Measurements from ENCODE around the gene ENO3. TPM values are rescaled to one million over a fixed set of nuclear protein-coding genes. Genes with fewer than 3 reads are reported as not detected.

Gene ENO3
- total and polyA plus RNA-seq, 10 of the 15 experiments (the other 5 are each of a cell fraction or from before 2014, with no cell fraction given) = 6.8 to 28.4 (median 17.0) TPM

- TF ChIP-seq CEBPB (IDR thresholded peaks at IDR 0.05; ENCODE audit: borderline replicate concordance in 1 of 2, low read depth in 2 of 2, low read length in 2 of 2) (no peak), LARP7 (IDR thresholded peaks at IDR 0.05) (no peak), GABPA (IDR thresholded peaks at IDR 0.05; ENCODE audit: low read depth) (no peak), ZNF592 (IDR thresholded peaks at IDR 0.05) (no peak), RBBP5 (conservative IDR thresholded peaks at IDR 0.05) (no peak), FOXK2 (IDR thresholded peaks at IDR 0.05) (no peak), NFIC (IDR thresholded peaks at IDR 0.05; ENCODE audit: low read depth, low read length) (no peak), MEF2A (IDR thresholded peaks at IDR 0.05; ENCODE audit: insufficient read depth, low read depth, low read length) (no peak), ZSCAN29 (IDR thresholded peaks at IDR 0.05) (no peak), ZZZ3 (IDR thresholded peaks at IDR 0.05; ENCODE audit: control insufficient read depth, insufficient read length, low read depth) (no peak)
- TF ChIP-seq, protein P1, sequence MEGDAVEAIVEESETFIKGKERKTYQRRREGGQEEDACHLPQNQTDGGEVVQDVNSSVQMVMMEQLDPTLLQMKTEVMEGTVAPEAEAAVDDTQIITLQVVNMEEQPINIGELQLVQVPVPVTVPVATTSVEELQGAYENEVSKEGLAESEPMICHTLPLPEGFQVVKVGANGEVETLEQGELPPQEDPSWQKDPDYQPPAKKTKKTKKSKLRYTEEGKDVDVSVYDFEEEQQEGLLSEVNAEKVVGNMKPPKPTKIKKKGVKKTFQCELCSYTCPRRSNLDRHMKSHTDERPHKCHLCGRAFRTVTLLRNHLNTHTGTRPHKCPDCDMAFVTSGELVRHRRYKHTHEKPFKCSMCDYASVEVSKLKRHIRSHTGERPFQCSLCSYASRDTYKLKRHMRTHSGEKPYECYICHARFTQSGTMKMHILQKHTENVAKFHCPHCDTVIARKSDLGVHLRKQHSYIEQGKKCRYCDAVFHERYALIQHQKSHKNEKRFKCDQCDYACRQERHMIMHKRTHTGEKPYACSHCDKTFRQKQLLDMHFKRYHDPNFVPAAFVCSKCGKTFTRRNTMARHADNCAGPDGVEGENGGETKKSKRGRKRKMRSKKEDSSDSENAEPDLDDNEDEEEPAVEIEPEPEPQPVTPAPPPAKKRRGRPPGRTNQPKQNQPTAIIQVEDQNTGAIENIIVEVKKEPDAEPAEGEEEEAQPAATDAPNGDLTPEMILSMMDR (IDR thresholded peaks at IDR 0.05 in 2 of 3, conservative IDR thresholded peaks at IDR 0.05 in 1 of 3; ENCODE audit: control insufficient read depth in 2 of 3, extremely low read depth in 1 of 3, insufficient read depth in 1 of 3, low read depth in 3 of 3, low read length in 3 of 3) = no peak
- TF ChIP-seq, protein P2, sequence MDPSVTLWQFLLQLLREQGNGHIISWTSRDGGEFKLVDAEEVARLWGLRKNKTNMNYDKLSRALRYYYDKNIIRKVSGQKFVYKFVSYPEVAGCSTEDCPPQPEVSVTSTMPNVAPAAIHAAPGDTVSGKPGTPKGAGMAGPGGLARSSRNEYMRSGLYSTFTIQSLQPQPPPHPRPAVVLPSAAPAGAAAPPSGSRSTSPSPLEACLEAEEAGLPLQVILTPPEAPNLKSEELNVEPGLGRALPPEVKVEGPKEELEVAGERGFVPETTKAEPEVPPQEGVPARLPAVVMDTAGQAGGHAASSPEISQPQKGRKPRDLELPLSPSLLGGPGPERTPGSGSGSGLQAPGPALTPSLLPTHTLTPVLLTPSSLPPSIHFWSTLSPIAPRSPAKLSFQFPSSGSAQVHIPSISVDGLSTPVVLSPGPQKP (IDR thresholded peaks at IDR 0.05; ENCODE audit: low read depth, low read length) = no peak
- no peak overlapping the region for H3K9ac ChIP-seq (ENCODE audit: control insufficient read depth, insufficient read depth, low read length)
- ChIA-PET POLR2A (interaction anchor here (1.2 kb wide), 1 partner anchor 20 kb away, joined by 3 read pairs; the partner anchor contains the start of genes RNF167 and SLC25A11), SMC1A (ENCODE audit: uncharacterized antibody, unreplicated experiment) (interaction anchor here (0.9 kb wide), 1 partner anchor 19 kb away, joined by 3 read pairs; no protein-coding TSS in a partner anchor), CTCF (interaction anchor here (1.3 kb wide), 1 partner anchor 11 kb away, joined by 4 read pairs; no protein-coding TSS in a partner anchor), RAD21 (ENCODE audit: unreplicated experiment) (interaction anchor here (1.8 kb wide), 1 partner anchor 11 kb away, joined by 4 read pairs; no protein-coding TSS in a partner anchor)
- no peak overlapping the region for H3K27ac ChIP-seq (ENCODE audit: control insufficient read depth, insufficient read depth)
- 91% methylated on average over 10 of the region's 10 CpGs for WGBS (ENCODE audit: insufficient coverage, insufficient replicate concordance, low lambda C conversion rate, missing lambda C conversion rate)
- intact Hi-C loops (cut with micrococcal nuclease; ENCODE audit: unreplicated experiment) = no loop called here
- H3K36me3 ChIP-seq (ENCODE audit: control insufficient read depth in 2 of 2, insufficient read depth in 2 of 2, low read length in 1 of 2) = no peaks in the 10 kb centered on the region
- H3K4me1 ChIP-seq (ENCODE audit: control insufficient read depth, insufficient read depth, low read length) = no peaks in the 10 kb centered on the region
- no peak for FAIRE-seq
- no peak overlapping the region for H3K4me3 ChIP-seq
- no TSS peak for BruUV-seq (replicated peaks)
- in situ Hi-C loops (cut with MboI) = no loop called here
- H3K4me2 ChIP-seq (ENCODE audit: control insufficient read depth, insufficient read depth) = no peak overlapping the region
- DNase-seq (ENCODE audit: low read depth, low spot score) = no peak
- no peaks in the 10 kb centered on the region for H3K79me2 ChIP-seq (ENCODE audit: control insufficient read depth, insufficient read depth, low read length)
- H3K27me3 ChIP-seq (replicated peaks in 1 of 2; ENCODE audit: control insufficient read depth in 2 of 2, insufficient read depth in 2 of 2, low read length in 1 of 2) = no peaks in the 10 kb centered on the region
- no peaks in the 10 kb centered on the region for H3K9me3 ChIP-seq (replicated peaks; ENCODE audit: control insufficient read depth, insufficient read depth, low read length)
- no peak for ATAC-seq
- H4K20me1 ChIP-seq (ENCODE audit: control insufficient read depth, insufficient read depth) = no peaks in the 10 kb centered on the region
- H2AFZ ChIP-seq (ENCODE audit: control insufficient read depth, low read depth, low read length) = no peak overlapping the region
Observed at GRCh38 chr17:4920351-4921048, 30.4 kb upstream of the ENO3 start.
